HG02610 (cell line): ENCODE data around the gene CALML5.

Source experiments
- ATAC-seq: cut with Tn5 transposase; IDR thresholded peaks from one replicate; pipeline ENCODE4 v1.9.1; 2021; ENCODE audit warnings: mild to moderate bottlenecking, moderate library complexity; ENCODE audit not compliant: unreplicated experiment

CALML5 gene

GRCh38 chr10:5517546-5517945, 18.2 kb upstream of the CALML5 start:
- ATAC-seq: no peak

- no peak for ATAC-seq
Measured at GRCh38 chr10:5515948-5516761, 16.8 kb upstream of the CALML5 start.

GRCh38 chr10:5514226-5514850, 15.0 kb upstream of the CALML5 start:
- no peak for ATAC-seq

- ATAC-seq: no peak
Measured at GRCh38 chr10:5512881-5513612, 13.7 kb upstream of the CALML5 start.

GRCh38 chr10:5512331-5512730, 13.0 kb upstream of the CALML5 start:
- ATAC-seq: no peak

- ATAC-seq: no peak
Measured at GRCh38 chr10:5511885-5512280, 12.5 kb upstream of the CALML5 start.

- ATAC-seq: no peak
Measured at GRCh38 chr10:5511231-5511884, 12.0 kb upstream of the CALML5 start.

GRCh38 chr10:5510281-5511072, 11.1 kb upstream of the CALML5 start:
- no peak for ATAC-seq

- ATAC-seq: no peak
Measured at GRCh38 chr10:5509691-5510090, 10.3 kb upstream of the CALML5 start.

- ATAC-seq: no peak
Measured at GRCh38 chr10:5509236-5509635, 9.9 kb upstream of the CALML5 start.

- no peak for ATAC-seq
Measured at GRCh38 chr10:5508786-5509185, 9.4 kb upstream of the CALML5 start.

- no peak for ATAC-seq
Measured at GRCh38 chr10:5508161-5508604, 8.8 kb upstream of the CALML5 start.

- ATAC-seq: no peak
Measured at GRCh38 chr10:5507649-5508131, 8.3 kb upstream of the CALML5 start.

GRCh38 chr10:5506751-5507648, 7.6 kb upstream of the CALML5 start:
- no peak for ATAC-seq

- no peak for ATAC-seq
Measured at GRCh38 chr10:5506246-5506645, 6.9 kb upstream of the CALML5 start.

GRCh38 chr10:5504146-5505072, 5.0 kb upstream of the CALML5 start:
- ATAC-seq: no peak

- ATAC-seq: no peak
Measured at GRCh38 chr10:5503477-5503835, 4.1 kb upstream of the CALML5 start.
